HG02943 (cell line): ENCODE data around the gene ZBTB46.
"Not testable (repeated sequence)": the region's sequence is repeated elsewhere in the genome, so short reads cannot be mapped to it uniquely, and the experiment has no call there.

Experiments used
- ATAC-seq: cut with Tn5 transposase; IDR thresholded peaks from one replicate; pipeline ENCODE4 v1.9.1; 2021; ENCODE audit warnings: mild to moderate bottlenecking, low read depth, moderate library complexity; ENCODE audit not compliant: unreplicated experiment

ZBTB46 gene

DNA sequence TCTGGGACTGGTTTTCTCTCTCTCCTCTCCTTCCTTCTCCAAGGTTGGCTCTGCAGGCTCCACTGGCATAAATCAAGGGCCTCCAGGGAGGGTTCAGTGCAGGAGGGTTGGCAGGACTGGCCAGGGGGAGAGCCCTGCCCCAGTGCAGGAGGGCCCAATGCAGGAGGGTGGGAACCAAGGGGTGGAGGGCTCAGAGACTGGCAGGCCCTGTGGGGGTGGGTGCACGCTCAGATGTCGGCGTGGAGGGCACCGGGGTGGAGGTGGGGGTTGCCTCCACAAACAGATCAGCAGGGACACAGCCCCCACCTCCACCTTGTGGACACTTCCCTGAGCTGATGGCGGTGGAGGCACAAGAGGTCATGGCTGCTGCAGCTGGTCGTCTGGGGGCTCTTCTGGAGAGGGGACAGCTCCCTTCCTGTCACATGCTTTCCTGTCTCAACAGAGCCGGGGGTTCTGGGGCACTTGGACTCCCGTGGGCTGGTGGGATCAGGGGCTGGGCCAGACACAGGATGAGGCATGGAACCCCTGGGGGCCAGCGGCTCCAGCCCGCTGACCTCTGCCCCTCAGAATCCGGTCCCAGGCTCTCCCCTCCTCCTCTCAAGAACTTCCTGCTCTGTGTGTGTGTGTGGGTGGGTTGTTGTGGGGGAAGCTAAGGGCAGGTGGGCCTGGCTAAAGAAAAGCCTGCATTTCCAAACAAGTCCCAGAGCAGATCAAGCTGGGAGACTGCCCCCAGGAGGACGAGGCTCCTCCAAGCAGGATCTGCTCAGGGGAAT is 27.5 kb upstream of the ZBTB46 start:
- no peak for ATAC-seq

DNA sequence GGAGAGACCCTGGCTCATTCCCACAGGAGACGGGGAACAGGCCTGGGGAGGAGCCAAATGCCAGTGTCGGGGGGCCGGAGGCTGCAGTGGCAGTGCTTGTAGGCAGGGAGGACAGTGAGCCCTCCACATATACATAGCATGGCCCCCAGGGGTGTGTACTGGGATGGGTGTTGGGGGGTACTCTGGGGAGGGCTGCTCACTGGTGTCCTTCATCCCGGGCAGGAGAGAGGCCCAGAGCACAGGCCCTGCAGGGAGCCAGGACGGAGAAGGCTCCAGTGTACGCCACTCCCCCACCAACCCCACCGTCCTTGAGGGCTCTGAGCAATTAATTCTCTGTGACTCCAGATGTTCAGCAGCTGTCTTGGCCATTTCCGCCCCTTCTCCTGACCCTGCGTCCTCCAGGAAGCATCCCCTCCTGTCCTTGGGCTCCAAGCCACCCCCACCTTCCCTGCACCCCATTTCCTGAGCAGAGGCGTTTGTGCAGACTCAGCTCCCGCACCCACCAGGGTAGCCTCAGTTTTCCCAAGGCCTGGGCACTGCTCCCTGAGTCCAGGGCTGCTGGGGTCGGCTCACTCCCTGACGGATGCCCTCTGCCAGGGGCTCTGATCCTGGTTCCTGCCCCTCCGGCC is 26.8 kb upstream of the ZBTB46 start:
- no peak for ATAC-seq

DNA sequence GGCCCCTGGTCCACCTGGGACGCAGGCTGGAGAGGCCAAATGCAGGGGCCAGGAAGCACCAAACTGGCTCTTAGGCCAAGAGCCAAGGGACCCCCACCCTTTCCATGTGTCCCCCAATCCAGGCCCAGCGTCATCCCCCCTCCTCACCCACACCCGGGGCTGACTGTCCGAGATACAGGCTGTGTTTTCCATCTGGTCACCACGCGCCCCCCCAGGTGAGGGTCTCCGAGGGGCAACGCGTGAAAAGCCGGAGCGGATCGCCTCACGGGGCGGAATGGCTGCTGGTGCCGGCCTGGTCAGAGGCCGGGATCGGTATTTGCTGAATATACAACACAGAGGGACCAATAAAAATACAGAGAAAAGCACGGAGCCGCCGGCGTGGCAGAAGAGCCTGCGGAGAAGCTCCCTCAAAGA is 25.0 kb upstream of the ZBTB46 start:
- ATAC-seq, result no peak

DNA sequence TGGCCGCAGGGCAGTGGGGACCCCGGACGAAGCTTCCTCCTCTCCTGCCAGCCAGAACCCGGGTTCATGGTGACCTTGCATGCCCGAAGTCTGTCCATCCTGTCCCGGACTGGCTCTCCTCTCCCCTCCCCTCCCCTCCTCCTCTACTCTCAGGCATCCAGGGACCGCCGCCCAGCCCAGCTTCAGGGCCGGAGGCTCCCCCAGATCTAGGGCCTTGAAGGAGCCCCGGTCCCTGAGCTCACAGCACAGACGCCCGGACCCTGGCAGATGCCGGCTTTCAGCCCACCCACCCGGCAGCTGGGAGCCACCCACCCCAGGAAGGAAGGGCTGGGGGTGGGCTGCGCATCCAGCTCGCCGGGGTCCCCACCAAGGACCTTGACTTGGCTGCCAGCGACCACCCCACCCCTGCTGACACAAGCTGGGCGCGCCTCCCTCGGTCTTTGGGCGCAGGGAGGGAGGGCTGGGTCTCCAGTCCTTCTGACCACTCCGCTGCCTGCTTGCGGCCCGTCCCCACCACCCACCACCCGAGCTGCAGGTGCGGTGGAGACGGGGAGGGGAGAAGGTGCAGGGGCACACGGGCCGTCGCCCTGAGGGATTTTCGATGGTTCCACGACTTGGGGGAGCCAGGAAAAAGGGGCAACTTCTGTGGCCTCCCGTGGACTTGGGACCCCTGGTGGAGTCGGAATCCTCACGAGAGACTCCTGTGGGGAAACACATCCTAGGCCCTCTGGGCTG is 24.5 kb upstream of the ZBTB46 start:
- no peak for ATAC-seq

DNA sequence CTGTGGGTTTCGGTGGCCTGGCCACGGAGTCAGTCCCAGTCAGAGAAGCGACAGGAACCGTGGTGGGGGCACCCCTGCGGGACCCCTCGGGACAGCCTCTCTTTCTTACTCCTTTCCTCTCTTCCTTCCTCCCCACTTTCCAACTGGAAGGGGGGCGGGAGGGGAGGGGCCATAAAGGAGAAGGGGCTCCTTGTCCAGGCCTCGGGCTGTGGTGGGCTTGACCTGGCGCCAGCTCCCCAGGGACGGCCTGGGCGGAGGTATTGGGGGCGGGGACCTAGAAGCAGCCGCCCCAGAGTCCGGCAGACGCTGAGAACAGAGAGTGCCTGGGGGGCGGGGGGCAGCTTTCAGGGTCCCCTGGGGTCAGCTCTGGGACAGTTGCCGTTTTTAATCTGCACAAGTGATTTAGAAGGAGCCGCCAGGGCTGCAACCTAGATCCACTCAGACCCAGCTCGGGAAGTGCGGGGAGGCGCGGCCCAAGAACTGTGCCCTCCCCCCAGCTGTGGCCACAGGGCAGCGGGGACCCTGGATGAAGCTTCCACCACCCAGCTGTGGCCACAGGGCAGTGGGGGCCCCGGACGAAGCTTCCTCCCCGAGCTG is 23.8 kb upstream of the ZBTB46 start:
- no peak for ATAC-seq

DNA sequence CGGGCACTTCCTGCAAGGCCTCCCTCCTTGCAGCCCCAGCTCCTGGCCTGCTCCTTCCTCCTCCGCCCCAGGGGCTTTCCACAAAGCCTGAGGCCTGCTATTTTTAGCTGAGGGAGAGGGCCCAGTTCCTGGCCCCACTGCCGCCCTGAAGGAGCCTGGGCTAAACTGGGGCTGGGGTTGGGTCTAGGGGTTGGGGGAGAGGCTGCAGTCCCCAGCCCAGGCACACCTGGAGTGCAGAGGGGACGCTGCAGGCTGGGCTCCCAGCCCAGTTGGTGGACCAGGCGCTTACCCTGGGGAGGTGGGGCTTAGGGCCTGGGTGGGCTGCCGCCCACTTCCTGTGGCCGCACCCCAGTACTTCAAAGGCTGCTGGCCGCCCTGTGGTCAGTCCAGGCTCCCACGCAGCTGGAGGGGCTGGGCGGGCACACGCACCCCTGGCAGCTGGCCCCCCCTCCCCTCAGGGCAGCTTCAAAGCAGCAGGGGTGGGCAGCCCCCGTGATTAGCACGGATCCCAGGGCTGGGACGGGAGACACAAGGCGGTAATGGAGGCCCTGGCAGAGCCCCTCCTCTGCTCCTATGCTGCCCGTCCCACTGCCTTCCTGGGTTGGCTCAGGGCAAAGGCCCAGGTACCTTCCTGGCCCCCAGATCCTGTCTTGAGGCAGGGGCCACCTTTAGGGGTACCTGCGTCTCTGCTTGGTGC is 23.2 kb upstream of the ZBTB46 start:
- ATAC-seq, result no peak

DNA sequence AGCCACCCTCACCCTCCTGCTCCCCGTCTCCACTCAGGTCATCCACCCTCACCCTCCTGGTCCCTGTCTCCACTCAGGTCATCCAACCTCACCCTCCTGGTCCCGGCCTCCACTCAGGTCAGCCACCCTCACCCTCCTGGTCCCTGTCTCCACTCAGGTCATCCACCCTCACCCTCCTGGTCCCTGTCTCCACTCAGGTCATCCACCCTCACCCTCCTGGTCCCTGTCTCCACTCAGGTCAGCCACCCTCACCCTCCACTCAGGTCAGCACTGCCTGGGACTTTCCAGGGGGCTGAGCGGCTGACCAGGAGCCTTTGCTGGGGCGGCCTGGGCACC is 22.6 kb upstream of the ZBTB46 start:
- ATAC-seq, result not testable (repeated sequence)

DNA sequence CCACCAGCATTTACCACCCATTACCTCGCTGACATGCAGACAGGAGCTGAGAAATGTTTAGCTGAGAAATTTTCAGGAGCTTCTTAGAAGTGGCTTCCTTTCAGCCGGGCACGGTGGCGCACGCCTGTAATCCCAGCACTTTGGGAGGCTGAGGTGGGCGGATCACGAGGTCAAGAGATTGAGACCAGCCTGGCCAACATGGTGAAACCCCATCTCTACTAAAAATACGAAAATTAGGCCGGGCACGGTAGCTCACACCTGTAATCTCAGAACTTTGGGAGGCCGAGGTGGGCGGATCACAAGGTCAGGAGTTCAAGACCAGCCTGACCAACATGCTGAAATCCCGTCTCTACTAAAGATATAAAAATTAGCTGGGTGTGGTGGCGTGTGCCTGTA is 20.5 kb upstream of the ZBTB46 start:
- not testable (repeated sequence) for ATAC-seq

DNA sequence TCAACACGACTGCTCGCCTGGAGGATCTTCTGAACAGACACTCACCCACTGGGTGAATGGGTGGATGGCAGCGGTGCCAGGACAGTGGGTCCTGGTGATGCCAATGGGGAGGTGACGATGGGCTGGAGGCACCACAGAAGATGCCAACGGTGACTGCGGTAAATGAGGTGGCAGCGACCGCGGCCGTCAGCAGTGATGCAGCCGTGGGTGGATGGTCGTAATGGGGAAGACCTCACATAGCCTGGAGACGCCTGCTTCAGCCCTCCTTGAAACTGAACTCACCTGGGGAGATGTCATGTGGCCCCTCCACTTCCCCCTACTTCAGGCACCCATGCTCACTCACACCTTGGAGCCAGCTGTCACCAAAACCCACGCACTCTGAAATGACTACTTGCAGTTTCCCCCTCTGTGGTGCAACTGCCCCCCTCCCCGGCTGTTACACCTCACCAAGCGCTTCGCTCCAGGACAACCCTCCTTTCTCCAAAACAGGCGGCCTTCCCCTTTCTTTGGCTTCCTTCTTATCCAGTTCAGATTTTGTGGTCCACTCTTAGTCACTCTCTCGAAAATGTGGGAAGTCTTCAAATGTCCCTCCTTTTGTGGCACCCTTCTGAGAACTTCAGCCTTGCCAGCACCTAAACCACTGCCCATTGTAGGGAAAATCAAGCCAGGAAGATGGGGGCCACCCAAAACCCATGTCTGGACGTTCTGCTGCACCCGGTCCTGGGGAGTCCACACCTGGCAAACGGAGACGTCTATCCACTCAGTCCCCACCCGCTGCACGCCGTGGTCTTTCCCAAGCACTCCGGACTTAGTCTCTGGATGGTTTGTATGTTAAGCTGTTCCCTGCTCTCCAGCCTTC is 19.9 kb upstream of the ZBTB46 start:
- peak; percentile 61 for ATAC-seq

DNA sequence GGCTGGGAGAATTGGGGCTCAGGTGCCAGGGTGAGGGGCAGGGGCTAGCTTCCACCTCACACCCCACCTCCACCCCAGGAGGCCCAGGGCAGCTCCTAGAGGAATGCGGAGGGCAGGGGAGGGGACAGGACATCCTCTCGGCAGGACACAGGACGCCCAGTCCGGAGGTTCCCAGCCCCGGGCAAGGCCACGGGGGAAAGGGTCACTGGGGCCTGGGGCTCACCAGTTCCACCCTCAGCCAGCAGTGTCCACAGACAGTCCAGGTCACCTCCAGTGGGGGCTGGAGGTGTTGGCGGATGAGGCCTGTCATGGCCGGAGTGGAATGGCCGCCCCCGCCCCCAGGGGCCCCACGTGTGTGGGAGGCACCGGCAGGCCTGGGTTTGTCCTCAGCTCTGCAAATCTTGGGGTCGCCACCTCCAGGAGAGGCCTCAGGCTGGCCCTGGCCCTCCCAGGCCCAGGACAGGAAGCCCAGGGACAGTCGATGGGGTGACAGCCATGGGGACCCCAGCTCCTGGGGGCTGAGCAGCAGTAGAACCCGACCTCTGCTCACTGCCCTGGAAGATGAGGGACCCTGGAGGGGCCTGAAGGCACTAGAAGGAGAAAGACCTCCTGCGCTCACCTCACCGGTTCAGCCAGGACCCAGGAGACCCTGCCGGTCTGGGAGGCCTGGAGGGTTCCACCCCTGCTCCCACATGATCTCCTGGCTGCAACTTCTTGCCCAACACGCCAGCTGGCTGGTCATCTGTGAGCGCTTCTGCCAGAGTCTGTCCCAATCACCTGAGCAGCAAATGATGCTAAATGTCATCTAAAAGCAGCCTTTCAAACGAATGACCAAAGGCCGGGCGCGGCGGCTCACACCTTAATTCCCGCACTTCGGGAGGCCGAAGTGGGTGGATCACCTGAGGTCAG is 17.2 kb upstream of the ZBTB46 start:
- ATAC-seq, result no peak

DNA sequence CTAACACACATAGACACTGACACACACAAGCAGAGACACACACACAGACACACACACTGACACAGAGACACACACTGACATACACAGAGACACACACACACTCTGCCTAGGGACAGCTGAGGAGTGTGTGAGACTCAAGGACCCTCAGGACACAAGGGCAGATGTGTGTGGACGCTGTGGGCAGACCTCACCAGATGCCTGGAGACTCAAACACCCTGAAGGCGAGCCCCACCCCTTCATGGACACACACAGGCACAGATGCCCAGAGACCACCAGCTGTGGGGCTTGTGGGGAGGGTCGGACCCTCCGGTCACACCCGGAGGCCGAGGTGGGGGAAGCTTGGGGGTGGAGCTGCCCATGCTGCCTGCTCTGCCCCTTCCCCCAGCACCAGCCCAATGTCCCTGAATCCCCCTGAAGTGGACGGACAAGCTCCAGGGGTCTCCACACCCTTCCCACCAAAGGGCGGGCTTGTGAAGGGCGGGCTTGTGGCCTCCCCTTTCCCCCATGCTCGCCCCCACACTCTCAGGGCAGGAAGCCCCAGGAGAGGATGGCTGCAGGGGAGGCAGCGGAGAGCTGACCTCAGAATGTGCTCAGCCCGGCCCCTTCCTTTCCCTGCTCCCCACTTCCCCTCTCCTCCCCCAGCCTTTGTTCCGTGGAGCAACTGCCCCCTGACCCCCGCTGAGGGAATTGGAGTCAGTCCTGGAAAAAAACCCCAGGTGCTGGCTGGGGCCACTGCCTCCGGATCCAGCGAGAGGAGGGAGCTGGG is 16.4 kb upstream of the ZBTB46 start:
- ATAC-seq, result no peak

DNA sequence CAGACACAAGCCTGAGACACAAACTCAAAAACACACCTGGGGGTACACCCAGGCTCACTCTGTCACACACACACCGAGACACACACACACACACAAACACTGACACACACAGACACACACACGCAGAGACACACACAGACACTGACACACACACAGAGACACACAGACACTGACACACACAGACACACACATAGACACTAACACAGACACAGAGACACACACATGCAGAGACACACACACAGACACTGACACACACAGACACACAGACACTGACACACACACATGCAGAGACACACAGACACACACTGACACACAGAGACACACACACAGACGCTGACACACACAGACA is 15.8 kb upstream of the ZBTB46 start:
- no peak for ATAC-seq

DNA sequence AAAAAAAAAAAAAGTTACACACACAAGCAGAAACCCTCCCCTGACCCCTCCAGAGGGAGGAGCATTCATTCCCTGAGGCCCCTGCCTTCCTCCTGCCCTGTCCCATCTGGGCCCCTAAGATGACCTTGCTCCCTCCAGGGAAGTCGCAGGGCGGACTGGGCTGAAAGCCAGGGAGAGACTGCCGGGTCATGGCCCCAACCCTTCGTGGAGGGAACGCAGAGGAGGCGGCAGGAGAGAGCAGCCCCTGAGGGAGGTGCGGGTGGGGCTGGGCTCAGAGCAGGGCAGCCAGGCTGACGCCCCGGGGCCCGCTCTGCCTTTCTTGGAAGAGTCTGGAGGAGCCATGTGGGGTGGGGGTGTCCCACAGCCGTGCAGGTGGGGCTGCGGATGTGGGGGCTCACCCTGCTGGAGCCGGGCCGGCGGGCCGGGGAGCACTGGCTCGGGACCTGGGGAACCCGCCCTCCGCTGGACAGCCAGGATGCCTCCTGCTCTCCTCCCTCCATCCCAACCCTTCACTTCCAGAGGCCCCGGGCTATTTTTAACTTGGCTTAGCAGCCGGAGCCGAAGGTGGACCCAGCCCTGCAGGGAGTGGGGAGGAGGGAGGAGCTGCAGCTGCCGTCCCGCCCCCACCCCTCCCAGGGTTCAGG is 15.2 kb upstream of the ZBTB46 start:
- no peak for ATAC-seq

DNA sequence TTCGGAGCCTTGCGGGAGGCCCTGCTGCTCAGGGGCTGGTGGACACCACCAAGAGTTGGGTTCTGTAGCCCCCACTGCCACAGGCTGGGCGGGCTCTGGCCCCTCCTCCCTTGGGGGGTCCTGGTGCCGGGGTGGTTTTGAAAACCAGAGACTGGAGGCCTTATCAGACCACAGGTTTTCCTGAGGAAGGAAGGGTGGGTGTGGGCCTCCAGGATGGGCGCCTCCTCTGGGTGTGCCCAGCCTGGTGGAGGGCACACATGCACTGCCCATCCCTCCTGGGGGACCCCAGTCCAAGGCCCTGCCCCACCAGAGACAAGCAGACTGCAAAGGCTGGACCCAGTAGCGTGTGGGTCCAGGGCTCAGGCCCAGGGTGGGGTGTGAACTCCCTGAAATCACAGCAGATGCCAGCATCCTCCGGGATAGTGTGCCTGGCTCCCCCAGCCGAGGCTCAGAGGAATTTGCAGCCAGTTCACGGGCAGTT is 13.5 kb upstream of the ZBTB46 start:
- no peak for ATAC-seq

DNA sequence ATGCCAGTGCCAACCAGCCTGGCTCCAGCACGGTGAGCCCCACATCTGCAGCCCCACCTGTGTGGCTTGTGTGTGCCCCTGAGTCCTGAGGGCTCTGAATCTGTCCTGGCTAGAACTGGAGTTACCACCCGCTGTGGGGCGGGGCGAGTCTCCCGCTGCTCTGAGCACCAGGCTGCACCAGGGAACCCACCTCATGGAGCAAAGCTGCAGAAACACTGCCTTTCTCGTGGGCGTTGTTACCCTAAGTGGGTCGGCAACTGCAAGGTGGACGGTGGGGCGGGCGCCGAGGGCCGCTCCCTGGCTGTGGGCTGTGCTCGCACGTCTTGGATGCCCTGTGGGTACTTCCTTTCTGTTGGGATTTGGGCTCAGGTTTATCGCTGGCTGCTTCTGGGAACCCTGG is 12.7 kb upstream of the ZBTB46 start:
- no peak for ATAC-seq

DNA sequence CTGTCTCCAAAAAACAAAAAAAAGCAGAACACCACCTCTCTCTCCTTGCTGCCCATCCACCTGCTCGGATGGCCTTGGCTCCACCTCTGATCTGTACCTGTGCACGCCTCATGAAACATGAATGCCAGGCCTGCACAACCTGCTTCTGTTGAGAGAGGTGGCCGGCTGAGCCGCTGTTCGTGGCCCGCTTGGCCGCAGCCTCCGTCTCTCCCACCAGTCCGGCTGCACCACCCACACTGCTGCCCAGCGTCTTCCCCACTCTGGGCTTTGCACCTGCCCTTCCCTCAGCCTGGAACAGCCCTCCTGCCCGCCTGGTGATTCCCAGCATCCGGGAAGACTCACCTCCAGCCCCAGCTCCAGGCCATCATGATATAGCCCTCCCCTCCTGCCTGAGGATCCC is 12.2 kb upstream of the ZBTB46 start:
- no peak for ATAC-seq

DNA sequence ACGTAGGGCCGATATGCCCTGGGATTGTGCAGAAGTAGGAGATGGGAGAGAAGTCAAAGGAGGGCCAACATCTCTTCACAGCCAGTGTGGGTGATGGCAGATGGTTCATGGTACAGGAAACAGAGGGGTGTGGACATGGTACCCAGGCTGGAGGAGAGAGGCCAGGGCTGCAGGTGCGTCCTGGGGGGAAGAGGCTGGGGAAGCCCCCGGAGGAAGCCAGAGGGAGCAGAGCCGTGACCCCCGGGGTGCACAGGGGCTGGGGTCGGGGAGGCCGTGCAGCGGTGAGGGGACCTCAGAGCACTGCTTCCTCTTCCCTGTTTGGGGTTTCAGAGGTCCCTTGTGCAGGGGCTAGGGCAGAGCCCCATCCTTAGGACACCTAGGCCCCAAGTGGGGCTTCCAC is 11.2 kb upstream of the ZBTB46 start:
- ATAC-seq, result no peak

DNA sequence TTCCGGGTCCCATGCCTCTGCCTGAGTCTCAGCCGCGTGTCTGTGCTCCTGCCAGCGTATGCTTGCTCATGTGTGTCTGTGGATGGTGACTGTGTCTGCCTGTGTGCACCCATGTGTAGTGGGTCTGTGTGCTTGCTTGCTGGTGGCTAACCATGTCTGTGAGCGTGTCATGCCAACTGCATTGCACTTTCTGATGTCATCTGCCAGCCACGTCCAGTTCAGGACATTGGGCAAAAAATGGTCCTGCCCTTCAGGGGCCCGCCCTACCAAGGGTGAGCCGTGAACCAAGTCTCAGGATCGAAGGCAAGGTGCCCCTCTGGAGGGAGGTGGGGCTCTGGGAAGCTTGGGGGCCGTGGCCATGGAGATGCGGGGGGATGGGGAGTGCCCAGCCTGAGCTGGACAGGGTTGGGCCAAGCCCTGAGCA is 9.4 kb upstream of the ZBTB46 start:
- ATAC-seq, result no peak
